DOHH2 (cell line): ENCODE data around the gene CTCF.

Experiments used
- H3F3A ChIP-seq: fragments of 200-600 bp; sonication (generic), shearing (Covaris generic); 2 replicates; pipeline ENCODE4 v1.6.0; 2016; ENCODE audit warnings: antibody characterized with exemption, mild to moderate bottlenecking; ENCODE audit not compliant: control insufficient read depth, insufficient read depth
- H3K27ac ChIP-seq: fragments of 200-600 bp; sonication (generic); 2 replicates; pipeline ENCODE4 v1.5.1; 2014; ENCODE audit warnings: low read depth, mild to moderate bottlenecking, low read length, moderate library complexity
- H3K27me3 ChIP-seq: fragments of 200-600 bp; sonication (generic); 2 replicates; pipeline ENCODE4 v1.6.1; 2014; ENCODE audit warnings: mild to moderate bottlenecking, low read length, mixed read lengths; ENCODE audit not compliant: control insufficient read depth
- H3K36me3 ChIP-seq: fragments of 200-600 bp; sonication (generic); 2 replicates; pipeline ENCODE4 v1.6.1; 2014; ENCODE audit warnings: mild to moderate bottlenecking, low read length, moderate library complexity, mixed read lengths; ENCODE audit not compliant: control insufficient read depth
- H3K4me1 ChIP-seq: fragments of 200-600 bp; sonication (generic); 2 replicates; pipeline ENCODE4 v1.6.1; 2014; ENCODE audit warnings: mild to moderate bottlenecking, low read length, mixed read lengths; ENCODE audit not compliant: control insufficient read depth
- H3K4me2 ChIP-seq: fragments of 200-600 bp; sonication (generic); 2 replicates; pipeline ENCODE4 v1.6.0; 2014; ENCODE audit warnings: mild to moderate bottlenecking, low read length, moderate library complexity
- H3K4me3 ChIP-seq: fragments of 200-600 bp; sonication (generic); 2 replicates; pipeline ENCODE4 v1.5.1; 2014; ENCODE audit warnings: mild to moderate bottlenecking, low read length, mixed read lengths
- H3K79me2 ChIP-seq: fragments of 200-600 bp; sonication (generic); 2 replicates; pipeline ENCODE4 v1.6.1; 2014; ENCODE audit warnings: mild to moderate bottlenecking, low read length, mixed read lengths; ENCODE audit not compliant: control insufficient read depth
- H3K9me2 ChIP-seq: fragments of 200-600 bp; sonication (generic); replicated peaks from 2 replicates; pipeline ENCODE4 v1.6.1; 2014; ENCODE audit warnings: mild to moderate bottlenecking, low read length, mixed read lengths; ENCODE audit not compliant: control insufficient read depth
- H3K9me3 ChIP-seq: fragments of 200-600 bp; sonication (generic); 2 replicates; pipeline ENCODE4 v1.6.1; 2014; ENCODE audit warnings: antibody characterized with exemption, low read length, mixed read lengths; ENCODE audit not compliant: control insufficient read depth, insufficient read depth
- H4K20me1 ChIP-seq: fragments of 200-600 bp; sonication (generic); 2 replicates; pipeline ENCODE4 v1.6.0; 2014; ENCODE audit warnings: low read depth, mild to moderate bottlenecking, antibody characterized with exemption, low read length, moderate library complexity; ENCODE audit not compliant: control insufficient read depth, insufficient read depth
- EZH2phosphoT487 ChIP-seq: fragments of 200-600 bp; sonication (generic); IDR thresholded peaks from 2 replicates; pipeline ENCODE4 v1.6.1; 2017; ENCODE audit warnings: borderline replicate concordance, mild to moderate bottlenecking, antibody characterized with exemption, low read length, moderate library complexity, mixed read lengths
- TF ChIP-seq, protein P1 (sequence below): fragments of 200-600 bp; sonication (generic); IDR thresholded peaks from one replicate; pipeline ENCODE4 v1.5.1; 2014; ENCODE audit warnings: antibody characterized with exemption, mild to moderate bottlenecking, low read depth, low read length; ENCODE audit not compliant: poor library complexity, severe bottlenecking

Gene CTCF

DNA sequence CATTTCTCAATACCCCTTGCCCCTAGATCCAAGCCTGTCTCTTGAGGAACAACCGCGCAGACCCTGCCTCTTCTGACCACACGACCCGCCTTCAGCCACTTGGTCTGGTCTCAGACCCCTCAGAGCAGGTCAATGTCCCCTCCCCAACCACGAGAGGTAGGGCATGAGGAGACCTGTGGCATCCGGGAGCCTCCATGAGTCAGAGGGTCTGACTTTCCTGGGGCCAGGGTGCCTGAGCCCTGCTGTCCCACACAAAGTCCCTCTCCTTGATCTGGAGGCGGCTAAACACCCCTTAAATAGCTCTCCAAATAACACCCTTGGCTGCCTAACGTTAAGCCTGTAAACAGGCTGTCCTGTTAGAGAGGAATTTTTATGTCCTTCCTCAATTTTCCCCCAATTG is 87.7 kb downstream of the CTCF start:
- no peak overlapping the region for H3K4me3 ChIP-seq
- H3K9me2 ChIP-seq, result no peaks in the 10 kb centered on the region
- H3F3A ChIP-seq, result 0 out of 2 replicates have a peak, but pooled peaks cover 3% of the 10 kb centered on the region
- H3K36me3 ChIP-seq, result peaks cover 71% of the 10 kb centered on the region
- no peaks in the 10 kb centered on the region for H3K27me3 ChIP-seq
- no peaks in the 10 kb centered on the region for H3K9me3 ChIP-seq
- H3K4me2 ChIP-seq, result no peak overlapping the region
- H3K79me2 ChIP-seq, result peaks cover 23% of the 10 kb centered on the region
- TF ChIP-seq EZH2phosphoT487, result no peak
- TF ChIP-seq, protein P1, sequence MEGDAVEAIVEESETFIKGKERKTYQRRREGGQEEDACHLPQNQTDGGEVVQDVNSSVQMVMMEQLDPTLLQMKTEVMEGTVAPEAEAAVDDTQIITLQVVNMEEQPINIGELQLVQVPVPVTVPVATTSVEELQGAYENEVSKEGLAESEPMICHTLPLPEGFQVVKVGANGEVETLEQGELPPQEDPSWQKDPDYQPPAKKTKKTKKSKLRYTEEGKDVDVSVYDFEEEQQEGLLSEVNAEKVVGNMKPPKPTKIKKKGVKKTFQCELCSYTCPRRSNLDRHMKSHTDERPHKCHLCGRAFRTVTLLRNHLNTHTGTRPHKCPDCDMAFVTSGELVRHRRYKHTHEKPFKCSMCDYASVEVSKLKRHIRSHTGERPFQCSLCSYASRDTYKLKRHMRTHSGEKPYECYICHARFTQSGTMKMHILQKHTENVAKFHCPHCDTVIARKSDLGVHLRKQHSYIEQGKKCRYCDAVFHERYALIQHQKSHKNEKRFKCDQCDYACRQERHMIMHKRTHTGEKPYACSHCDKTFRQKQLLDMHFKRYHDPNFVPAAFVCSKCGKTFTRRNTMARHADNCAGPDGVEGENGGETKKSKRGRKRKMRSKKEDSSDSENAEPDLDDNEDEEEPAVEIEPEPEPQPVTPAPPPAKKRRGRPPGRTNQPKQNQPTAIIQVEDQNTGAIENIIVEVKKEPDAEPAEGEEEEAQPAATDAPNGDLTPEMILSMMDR, result no peak
- H4K20me1 ChIP-seq, result no peaks in the 10 kb centered on the region
- H3K27ac ChIP-seq, result no peak overlapping the region
- peaks cover 16% of the 10 kb centered on the region for H3K4me1 ChIP-seq

- Histone ChIP-seq H3K9me3 (no peaks in the 10 kb centered on the region), H3K9me2 (no peaks in the 10 kb centered on the region), H3F3A (peaks cover 3% of the 10 kb centered on the region; the same call in 1 of the 2 replicates), H3K36me3 (peaks cover 72% of the 10 kb centered on the region), H3K27ac (no peak overlapping the region), H3K4me3 (no peak overlapping the region), H3K79me2 (peaks cover 13% of the 10 kb centered on the region), H3K27me3 (no peaks in the 10 kb centered on the region), H3K4me1 (peaks cover 6% of the 10 kb centered on the region), H3K4me2 (no peak overlapping the region), H4K20me1 (no peaks in the 10 kb centered on the region)
- no peak for TF ChIP-seq EZH2phosphoT487
- TF ChIP-seq, protein P1, result no peak
Observed at GRCh38 chr16:67651039-67651438, 88.7 kb downstream of the CTCF start.

GRCh38 chr16:67651847-67652246 is 89.5 kb downstream of the CTCF start:
- H3K79me2 ChIP-seq, result peaks cover 5% of the 10 kb centered on the region
- H3K9me2 ChIP-seq, result no peaks in the 10 kb centered on the region
- no peaks in the 10 kb centered on the region for H3K4me1 ChIP-seq
- H3K27me3 ChIP-seq, result no peaks in the 10 kb centered on the region
- TF ChIP-seq EZH2phosphoT487, result no peak
- TF ChIP-seq, protein P1, result no peak
- no peaks in the 10 kb centered on the region for H4K20me1 ChIP-seq
- no peak overlapping the region for H3K27ac ChIP-seq
- peaks cover 72% of the 10 kb centered on the region for H3K36me3 ChIP-seq
- no peak overlapping the region for H3K4me2 ChIP-seq
- no peak overlapping the region for H3K4me3 ChIP-seq
- H3F3A ChIP-seq, result peaks cover 3% of the 10 kb centered on the region; the same call in 1 of the 2 replicates
- no peaks in the 10 kb centered on the region for H3K9me3 ChIP-seq
